AG10803 (cell line): ENCODE measurements around the gene MSI2.

Source experiments
- DNase-seq: peaks from one replicate; pipeline ENCODE4 v3.0.0; 2010; ENCODE audit warnings: low read depth
- H3K4me3 ChIP-seq: 2 replicates; pipeline ENCODE4 v1.5.1; 2011; ENCODE audit warnings: mild to moderate bottlenecking, low read length, control low read depth
- TF ChIP-seq, protein P1 (sequence below): conservative IDR thresholded peaks from 2 replicates; pipeline ENCODE4 v1.5.1; 2011; ENCODE audit warnings: mild to moderate bottlenecking, low read length, control low read depth, inconsistent platforms

The MSI2 gene

DNA sequence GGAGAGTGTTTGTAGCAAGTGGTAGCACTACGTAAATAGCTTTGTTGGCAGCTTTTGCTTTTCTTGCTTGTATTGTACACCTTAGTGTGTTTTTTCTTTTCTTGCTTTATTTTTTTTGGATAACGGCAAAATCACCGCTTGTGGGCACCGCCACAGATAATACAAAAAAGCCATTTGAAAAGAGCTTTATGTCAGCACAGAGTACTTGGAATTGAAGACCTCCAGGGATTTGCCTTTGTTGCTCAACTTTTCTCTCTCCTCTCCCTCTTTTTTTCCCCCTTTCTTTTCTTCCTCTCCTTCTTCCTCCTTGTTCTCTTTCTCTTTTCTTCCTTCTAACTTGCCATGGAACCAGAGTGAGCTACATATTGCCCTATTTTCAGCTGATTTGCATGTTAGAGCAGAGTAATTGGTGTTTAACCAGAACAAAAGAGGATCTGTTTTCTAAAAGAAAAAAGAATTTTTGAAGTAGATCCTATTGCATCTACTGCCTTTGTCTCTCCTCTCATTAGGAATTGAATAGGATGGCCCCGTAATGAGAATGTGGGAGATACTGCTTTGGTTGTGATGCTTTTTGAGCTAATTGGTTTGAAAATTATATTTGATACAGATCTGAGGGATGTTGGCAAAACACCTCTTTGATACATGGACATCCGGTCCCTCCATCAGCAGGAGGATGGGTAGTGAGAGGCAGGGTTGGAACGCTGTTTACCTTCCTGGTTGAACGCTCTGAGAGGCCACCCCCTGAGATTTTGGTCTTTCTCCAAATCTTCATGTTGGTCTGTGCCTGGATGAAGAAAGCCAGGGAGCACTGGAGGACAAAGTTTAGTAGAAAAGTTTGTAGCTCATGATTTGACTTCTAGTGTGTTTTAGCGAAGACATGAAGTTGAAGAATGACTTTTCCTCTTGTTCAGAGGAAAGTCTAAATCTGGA, 85.6 kb downstream of the MSI2 start:
- H3K4me3 ChIP-seq = no peak overlapping the region
- TF ChIP-seq, protein P1, sequence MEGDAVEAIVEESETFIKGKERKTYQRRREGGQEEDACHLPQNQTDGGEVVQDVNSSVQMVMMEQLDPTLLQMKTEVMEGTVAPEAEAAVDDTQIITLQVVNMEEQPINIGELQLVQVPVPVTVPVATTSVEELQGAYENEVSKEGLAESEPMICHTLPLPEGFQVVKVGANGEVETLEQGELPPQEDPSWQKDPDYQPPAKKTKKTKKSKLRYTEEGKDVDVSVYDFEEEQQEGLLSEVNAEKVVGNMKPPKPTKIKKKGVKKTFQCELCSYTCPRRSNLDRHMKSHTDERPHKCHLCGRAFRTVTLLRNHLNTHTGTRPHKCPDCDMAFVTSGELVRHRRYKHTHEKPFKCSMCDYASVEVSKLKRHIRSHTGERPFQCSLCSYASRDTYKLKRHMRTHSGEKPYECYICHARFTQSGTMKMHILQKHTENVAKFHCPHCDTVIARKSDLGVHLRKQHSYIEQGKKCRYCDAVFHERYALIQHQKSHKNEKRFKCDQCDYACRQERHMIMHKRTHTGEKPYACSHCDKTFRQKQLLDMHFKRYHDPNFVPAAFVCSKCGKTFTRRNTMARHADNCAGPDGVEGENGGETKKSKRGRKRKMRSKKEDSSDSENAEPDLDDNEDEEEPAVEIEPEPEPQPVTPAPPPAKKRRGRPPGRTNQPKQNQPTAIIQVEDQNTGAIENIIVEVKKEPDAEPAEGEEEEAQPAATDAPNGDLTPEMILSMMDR = no peak
- no peak for DNase-seq

DNA sequence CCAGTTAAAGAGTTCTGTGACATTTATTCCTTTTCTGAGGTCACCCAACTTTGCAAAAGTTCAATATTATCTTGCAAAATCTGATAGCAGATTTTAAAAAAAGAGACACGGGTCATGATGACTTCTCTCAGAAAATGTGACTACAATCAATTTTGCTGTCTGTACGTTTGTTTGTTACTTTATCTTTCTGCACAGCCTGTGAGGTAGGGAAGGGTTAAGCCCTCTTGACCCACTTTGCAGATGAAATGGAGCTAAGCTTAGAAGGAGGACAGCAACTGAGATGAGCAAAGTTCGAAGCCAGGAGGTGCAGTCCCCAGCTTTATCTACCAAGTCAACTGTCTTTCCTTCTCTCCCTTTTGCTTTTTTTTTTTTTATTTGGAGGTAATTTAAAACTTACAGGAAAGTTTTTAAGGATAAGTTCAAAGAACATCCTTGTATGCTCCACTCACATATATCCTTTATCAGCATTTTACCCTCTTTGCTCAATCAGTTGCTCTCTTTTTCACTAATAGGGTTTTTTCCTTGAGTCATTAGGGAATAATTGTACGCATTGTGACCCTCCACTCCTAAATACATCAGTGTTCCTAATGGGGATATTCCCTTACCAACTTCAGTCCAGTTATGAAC, 86.8 kb downstream of the MSI2 start:
- TF ChIP-seq, protein P1 = no peak
- no peak overlapping the region for H3K4me3 ChIP-seq
- no peak for DNase-seq

DNA sequence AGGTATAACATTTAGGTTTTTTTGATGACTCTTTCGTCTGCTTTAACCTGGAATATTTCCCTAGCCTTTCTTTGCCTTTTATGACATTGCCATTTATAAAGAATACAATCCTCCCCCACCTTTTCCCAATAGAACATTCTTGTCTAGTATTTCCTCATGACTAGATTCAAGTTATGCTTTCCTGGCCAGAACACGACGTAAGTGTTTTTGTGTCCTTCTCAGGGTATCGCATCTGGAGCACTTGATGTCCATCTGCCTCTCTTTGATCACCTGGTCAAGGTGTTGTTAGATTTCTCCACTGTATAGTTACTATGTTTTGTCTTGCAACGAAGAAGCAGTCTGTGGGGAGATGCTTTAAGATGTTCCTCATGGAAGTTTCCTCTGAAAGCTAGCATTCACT, 87.4 kb downstream of the MSI2 start:
- no peak for DNase-seq
- H3K4me3 ChIP-seq = no peak overlapping the region
- TF ChIP-seq, protein P1 = no peak

DNA sequence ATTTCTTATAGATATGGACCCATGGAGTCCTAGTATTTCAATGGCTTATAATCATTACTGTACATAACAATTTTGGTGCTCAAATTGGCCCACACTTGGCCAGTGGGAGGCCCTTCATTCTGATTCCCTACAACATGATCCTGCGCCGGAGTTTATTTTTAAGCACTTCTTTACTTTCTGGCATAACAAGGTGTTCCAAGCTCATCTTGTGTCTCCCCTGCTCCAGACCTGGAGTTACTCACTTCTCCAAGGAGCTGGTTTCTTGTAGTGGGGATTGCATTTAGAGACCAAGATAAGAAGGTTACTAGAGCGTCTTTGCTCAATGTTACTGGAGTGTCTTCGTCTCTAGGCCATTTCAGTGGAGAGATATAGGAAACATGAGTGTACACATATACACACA, 87.9 kb downstream of the MSI2 start:
- no peak overlapping the region for H3K4me3 ChIP-seq
- TF ChIP-seq, protein P1 = no peak
- no peak for DNase-seq

DNA sequence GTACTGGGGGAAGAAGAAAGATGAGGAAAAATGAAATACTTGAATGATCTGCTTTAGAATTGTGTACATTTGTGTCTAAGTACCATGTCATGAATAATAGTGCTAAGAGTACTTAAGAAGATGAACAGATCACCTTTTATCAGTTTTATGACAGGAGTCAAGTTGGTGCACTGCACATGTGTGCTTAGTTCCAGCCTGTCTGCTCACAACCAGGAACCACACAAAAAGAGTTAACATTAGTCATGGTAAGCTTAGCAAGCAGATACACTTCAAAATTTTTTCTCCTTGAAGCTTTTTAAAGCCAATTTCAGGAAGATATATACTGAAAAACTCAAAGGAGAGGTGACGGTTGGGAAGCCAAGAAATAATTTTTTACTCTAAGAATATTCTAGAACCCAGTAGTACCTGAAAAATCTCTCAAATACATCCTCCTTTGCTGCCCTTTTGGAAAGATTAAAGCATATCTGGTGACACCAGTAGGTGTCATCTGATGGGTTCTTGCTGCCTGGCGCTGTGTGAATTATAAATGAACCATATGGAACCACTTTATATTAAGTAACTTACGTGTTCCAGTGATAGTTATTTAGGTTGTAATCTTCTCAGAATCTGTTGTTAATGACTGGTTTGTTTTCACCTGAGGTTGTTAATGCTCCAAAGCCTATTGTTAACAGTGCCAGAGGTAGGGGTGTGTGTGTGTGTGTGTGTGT, 93.4 kb downstream of the MSI2 start:
- TF ChIP-seq, protein P1 = no peak
- H3K4me3 ChIP-seq = no peak overlapping the region
- no peak for DNase-seq

DNA sequence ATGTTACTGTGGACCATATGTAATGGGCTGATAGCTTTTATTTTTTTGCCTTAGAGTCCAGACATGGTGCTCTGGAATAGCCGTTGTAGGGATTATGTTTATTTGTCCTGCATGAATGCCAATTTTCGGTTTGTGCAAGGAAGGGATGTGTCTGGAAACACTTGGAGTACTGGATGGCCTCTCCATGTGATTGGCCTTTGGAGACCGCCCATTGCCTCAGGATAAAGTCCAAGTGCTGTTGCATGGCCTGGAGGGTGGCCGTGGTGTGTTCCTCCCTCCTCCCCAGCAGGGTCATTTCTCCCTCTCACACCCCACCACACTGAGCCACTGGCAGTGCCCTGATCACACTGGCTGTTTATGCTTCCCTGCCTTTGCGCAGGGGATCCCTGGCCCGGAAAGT, 93.9 kb downstream of the MSI2 start:
- H3K4me3 ChIP-seq = no peak overlapping the region
- TF ChIP-seq, protein P1 = no peak

More for the DNA sequence above, 93.9 kb downstream of the MSI2 start:
- DNase-seq = no peak
